HG03354 (cell line): ENCODE data around the gene SDK1.

ENCODE experiments used
- ATAC-seq: cut with Tn5 transposase; IDR thresholded peaks from one replicate; pipeline ENCODE4 v1.9.1; 2021; ENCODE audit warnings: mild to moderate bottlenecking; ENCODE audit not compliant: unreplicated experiment, poor library complexity, severe bottlenecking

SDK1 gene

DNA sequence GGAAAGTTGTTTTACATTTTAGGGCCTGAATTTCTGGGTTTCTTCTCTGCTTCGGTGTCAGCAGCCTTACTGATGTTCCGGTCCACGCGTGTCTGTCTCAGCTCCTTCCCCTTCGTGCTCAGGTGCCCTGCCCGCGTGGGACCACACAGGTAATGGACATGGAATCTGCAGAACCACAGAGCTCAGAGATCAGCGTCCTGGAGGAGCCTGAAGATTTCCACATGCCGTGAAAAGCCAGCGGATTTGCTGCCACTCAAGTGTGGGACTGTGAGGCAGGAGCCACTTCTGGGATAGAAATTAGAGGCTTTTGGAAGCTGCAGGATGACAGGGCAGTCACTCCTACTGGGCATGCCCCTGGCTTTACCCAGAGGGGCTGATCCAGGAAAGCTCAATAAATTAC is 714.9 kb downstream of the SDK1 start:
- no peak for ATAC-seq

DNA sequence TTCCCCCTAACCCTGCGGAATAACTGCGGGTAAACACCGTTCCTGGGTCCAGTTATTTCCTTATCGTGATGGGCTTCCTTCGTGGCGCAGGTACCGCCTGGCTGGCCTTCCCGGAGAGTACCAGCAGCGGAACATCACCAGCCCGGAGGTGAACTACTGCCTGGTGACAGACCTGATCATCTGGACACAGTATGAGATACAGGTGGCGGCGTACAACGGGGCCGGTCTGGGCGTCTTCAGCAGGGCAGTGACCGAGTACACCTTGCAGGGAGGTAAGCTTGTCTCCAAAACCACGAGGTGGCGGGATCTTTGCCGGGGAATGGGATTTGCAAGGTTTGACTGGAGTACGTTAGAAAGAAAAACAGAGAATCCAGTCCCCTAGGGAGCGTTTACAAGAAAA is 716.0 kb downstream of the SDK1 start:
- no peak for ATAC-seq

- ATAC-seq: no peak
These were observed 716.7 kb downstream of the SDK1 start for GRCh38 chr7:4017785-4018184.

- no peak for ATAC-seq
These were observed 717.7 kb downstream of the SDK1 start for GRCh38 chr7:4018601-4019316.

- no peak for ATAC-seq
These were observed 719.0 kb downstream of the SDK1 start for GRCh38 chr7:4020086-4020485.

DNA sequence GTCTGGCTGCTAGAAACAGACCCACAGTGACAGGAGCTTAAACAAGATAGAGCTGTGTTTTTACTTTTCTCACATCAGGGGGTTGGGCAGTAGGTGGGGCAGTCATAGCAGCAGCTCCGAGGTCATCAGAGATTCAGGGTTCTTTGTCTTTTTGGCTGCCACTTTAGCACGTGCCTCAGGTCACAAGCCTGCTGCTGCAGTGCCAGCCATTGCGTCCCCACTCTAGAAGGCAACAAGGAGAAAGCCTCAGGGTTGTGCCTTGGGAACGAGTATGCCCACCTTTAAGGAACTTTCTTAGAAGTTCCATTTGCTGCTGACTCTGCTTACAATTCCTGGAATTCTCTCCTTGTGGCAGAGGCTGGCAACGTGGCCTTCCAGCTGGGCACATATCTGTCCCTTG is 720.4 kb downstream of the SDK1 start:
- no peak for ATAC-seq

GRCh38 chr7:4022265-4022664 is 721.2 kb downstream of the SDK1 start:
- ATAC-seq: no peak

DNA sequence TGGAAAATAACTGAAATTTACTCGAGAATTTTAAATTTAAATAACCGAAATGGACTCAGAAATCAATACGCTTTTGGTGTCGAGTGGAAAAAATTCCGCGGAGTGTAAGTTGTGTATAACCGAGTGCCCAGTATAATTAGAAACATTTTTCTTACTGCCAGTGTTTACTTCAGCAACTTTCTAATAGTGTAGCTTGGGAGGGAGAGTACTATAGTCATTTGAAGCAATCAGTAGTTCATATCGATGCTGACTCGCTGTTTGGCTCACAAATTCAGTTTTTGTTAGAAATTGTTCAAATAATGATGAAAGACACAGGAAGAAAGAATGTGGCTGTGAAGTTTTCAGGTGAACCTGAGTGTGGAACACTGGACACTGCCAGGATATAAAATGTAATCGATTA is 722.5 kb downstream of the SDK1 start:
- no peak for ATAC-seq

DNA sequence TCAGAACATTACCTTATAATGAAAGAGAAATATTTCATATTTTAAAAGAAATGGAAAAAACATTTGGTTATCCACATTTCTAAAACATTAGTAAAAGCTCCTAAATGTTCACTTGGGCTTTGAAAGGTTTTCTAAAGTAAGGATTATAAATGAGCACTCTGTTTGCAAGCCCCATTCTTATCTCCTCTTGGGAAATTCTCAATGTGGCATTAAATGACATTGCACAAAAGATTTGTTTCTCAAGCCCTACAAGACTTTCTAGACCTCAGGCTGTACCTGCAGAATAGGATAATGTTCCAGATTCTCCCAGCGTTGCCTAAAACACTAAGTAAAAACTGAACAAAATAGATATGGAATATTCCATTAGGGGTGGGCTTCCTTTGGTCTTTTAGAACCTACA is 723.1 kb downstream of the SDK1 start:
- ATAC-seq: no peak

DNA sequence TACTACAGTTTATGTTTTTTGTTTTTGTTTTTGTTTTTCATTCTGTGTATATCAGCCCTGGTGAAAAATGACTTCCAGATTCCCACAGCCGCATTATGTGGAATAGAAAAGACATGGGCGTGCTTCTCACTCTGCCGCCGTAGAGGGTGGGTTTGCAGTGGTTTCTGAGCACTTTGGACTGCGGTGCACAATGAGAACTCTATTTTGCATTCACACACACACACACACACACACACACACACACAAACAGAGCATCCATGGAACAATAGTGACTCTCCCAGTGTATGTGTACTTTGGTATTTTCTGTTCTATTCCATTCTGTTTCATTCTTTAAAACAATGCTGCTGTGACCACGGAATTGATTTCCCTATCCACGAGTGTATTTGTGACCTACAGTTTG is 723.8 kb downstream of the SDK1 start:
- no peak for ATAC-seq

DNA sequence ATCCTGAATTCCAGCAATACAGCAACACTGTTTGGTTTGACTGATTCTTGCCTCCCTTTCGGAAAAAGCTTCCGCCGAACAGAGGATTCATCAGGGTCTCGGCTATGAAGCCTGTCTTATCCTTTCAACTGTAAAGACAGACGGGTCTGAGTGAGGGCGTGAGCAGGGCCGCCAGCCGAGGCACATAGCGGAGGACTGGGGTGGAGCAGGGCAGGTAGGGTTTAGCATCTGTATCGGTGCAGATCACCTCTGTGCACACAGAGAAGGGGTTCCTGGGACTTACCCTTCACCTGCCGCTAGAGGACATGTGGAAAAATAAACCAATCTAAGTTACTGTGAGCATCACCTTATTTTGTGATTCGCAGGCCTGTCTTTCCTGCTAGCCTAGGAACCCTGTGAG is 724.2 kb downstream of the SDK1 start:
- ATAC-seq: no peak

GRCh38 chr7:4025694-4026615 is 724.9 kb downstream of the SDK1 start:
- no peak for ATAC-seq

GRCh38 chr7:4026941-4027486 is 726.0 kb downstream of the SDK1 start:
- no peak for ATAC-seq

GRCh38 chr7:4028221-4028620 is 727.2 kb downstream of the SDK1 start:
- ATAC-seq: no peak

- ATAC-seq: no peak
These were observed 728.9 kb downstream of the SDK1 start for GRCh38 chr7:4029941-4030340.

GRCh38 chr7:4030346-4030950 is 729.4 kb downstream of the SDK1 start:
- no peak for ATAC-seq

GRCh38 chr7:4033996-4034395 is 732.9 kb downstream of the SDK1 start:
- ATAC-seq: no peak

GRCh38 chr7:4037308-4037707 is 736.3 kb downstream of the SDK1 start:
- no peak for ATAC-seq

- ATAC-seq: no peak
These were observed 736.8 kb downstream of the SDK1 start for GRCh38 chr7:4037877-4038276.

GRCh38 chr7:4040109-4040928 is 739.3 kb downstream of the SDK1 start:
- no peak for ATAC-seq
